HepG2 (cell line): ENCODE results near the gene PGAP1. TPM values are rescaled to one million over a fixed set of nuclear protein-coding genes. Genes with fewer than 3 reads are reported as not detected.
A peak's percentile ranks its signal among the peaks of the same experiment; 100 is the strongest.

Experiments
- ATAC-seq: fragments of 200-7000 bp; cut with Tn5 transposase; 3 replicates; pipeline ENCODE4 v1.9.1; 2020; ENCODE audit warnings: mild to moderate bottlenecking, moderate library complexity
- BruUV-seq: library from RNA; stranded (reverse); fragments of 400-500 nt; replicated peaks from 2 replicates; lab custom pipeline; 2021; lab: Mats Ljungman, UMichigan
- CTCF ChIA-PET: fragments of 300-600 bp; formaldehyde crosslinking; extraction: SDS; loops from one replicate; lab custom pipeline; 2021; ENCODE audit warnings: low total read pairs, inconsistent platforms, low intra/inter-chr PET ratio; lab: Yijun Ruan, JAX
- POLR2A ChIA-PET: fragments of 350-600 bp; sonication (Branson Sonifier 250); formaldehyde crosslinking; loops from one replicate; lab custom pipeline; 2020; ENCODE audit warnings: antibody characterized with exemption, inconsistent platforms; lab: Yijun Ruan, JAX
- DNase-seq: peaks from one replicate; pipeline ENCODE4 v3.0.0-alpha.2; 2015; ENCODE audit warnings: low spot score
- FAIRE-seq: peaks from 3 replicates; lab custom pipeline; 2011; peaks lifted over from hg19 to GRCh38; lab: Jason Lieb, UNC
- H2AFZ ChIP-seq: one replicate; pipeline ENCODE4 v1.6.1; 2011; ENCODE audit warnings: low read length, inconsistent platforms
- H3K27ac ChIP-seq: fragments of 300-600 bp; 3 replicates; pipeline ENCODE4 v1.8.0; 2011; ENCODE audit warnings: mixed run types, mild to moderate bottlenecking, mixed read lengths, low read length, inconsistent platforms; ENCODE audit not compliant: insufficient read depth; ENCODE audit errors: extremely low read length
- H3K27me3 ChIP-seq, 2 experiments: fragments of 200-600 bp in 1 of 2; 2 replicates in 1 of 2; 3 replicates in 1 of 2; pipeline versions ENCODE4 v1.6.0 to v1.8.0; 2011; ENCODE audit warnings: low read length in 2 of 2, mild to moderate bottlenecking in 2 of 2, moderate library complexity in 2 of 2, inconsistent platforms in 1 of 2; ENCODE audit not compliant: insufficient read depth in 2 of 2, control insufficient read depth in 1 of 2
- H3K36me3 ChIP-seq, 2 experiments: fragments of 200-600 bp in 1 of 2; replicated peaks in 1 of 2; 2 replicates in 1 of 2; 3 replicates in 1 of 2; pipeline versions ENCODE4 v1.5.1 to v1.8.0; 2011; ENCODE audit warnings: low read length in 2 of 2, inconsistent platforms in 1 of 2; ENCODE audit not compliant: insufficient read depth in 2 of 2, control insufficient read depth in 1 of 2
- H3K4me1 ChIP-seq: 2 replicates; pipeline ENCODE4 v1.5.1; 2012; ENCODE audit warnings: low read length, inconsistent platforms; ENCODE audit not compliant: insufficient read depth
- H3K4me2 ChIP-seq: 2 replicates; pipeline ENCODE4 v1.6.0; 2011; ENCODE audit warnings: low read depth, low read length, inconsistent platforms
- H3K4me3 ChIP-seq, 3 experiments: fragments of 200-600 bp in 1 of 3; sonication (generic), shearing (Covaris generic) in 1 of 3; replicated peaks in 1 of 3; 2 replicates each; pipeline ENCODE4 v1.5.1; 2011 to 2016; ENCODE audit warnings: low read length in 3 of 3, inconsistent platforms in 2 of 3, low read depth in 2 of 3, mild to moderate bottlenecking in 2 of 3, control low read depth in 1 of 3, mixed read lengths in 1 of 3; ENCODE audit not compliant: insufficient read depth in 1 of 3
- H3K79me2 ChIP-seq: one replicate; pipeline ENCODE4 v1.6.1; 2011; ENCODE audit warnings: low read length, inconsistent platforms; ENCODE audit not compliant: insufficient read depth
- H3K9ac ChIP-seq: 2 replicates; pipeline ENCODE4 v1.6.0; 2011; ENCODE audit warnings: mild to moderate bottlenecking, low read depth, low read length, inconsistent platforms; ENCODE audit not compliant: insufficient read depth
- H3K9me3 ChIP-seq: 2 replicates; pipeline ENCODE4 v1.5.1; 2012; ENCODE audit warnings: mild to moderate bottlenecking, low read length
- H4K20me1 ChIP-seq: 2 replicates; pipeline ENCODE4 v1.6.0; 2011; ENCODE audit warnings: inconsistent platforms, mild to moderate bottlenecking, low read length, moderate library complexity; ENCODE audit not compliant: insufficient read depth
- HNRNPUL1 ChIP-seq: fragments of 200-400 bp; formaldehyde crosslinking; IDR thresholded peaks from 2 replicates; pipeline ENCODE4 v1.6.1; 2017; ENCODE audit warnings: low read depth, mild to moderate bottlenecking, low read length, moderate library complexity
- LBX2 ChIP-seq: sonication (generic); formaldehyde crosslinking; IDR thresholded peaks from 2 replicates; pipeline ENCODE4 v1.5.0; 2020; ENCODE audit warnings: missing genetic modification reagents, mild to moderate bottlenecking, borderline replicate concordance
- NFYB ChIP-seq: sonication (generic); formaldehyde crosslinking; IDR thresholded peaks from 2 replicates; pipeline ENCODE4 v1.4.0; 2020; ENCODE audit warnings: missing genetic modification reagents
- NR3C1 ChIP-seq: sonication (generic); formaldehyde crosslinking; IDR thresholded peaks from 2 replicates; pipeline ENCODE4 v1.4.0; 2020; ENCODE audit warnings: missing genetic modification reagents
- PAX8 ChIP-seq: sonication (generic); formaldehyde crosslinking; IDR thresholded peaks from 2 replicates; pipeline ENCODE4 v1.8.0; 2022; ENCODE audit warnings: mild to moderate bottlenecking, missing genetic modification reagents, borderline replicate concordance
- RBM39 ChIP-seq: fragments of 200-400 bp; formaldehyde crosslinking; IDR thresholded peaks from one replicate; pipeline ENCODE4 v1.6.1; 2018; ENCODE audit warnings: antibody characterized with exemption, mild to moderate bottlenecking, low read depth, low read length; ENCODE audit not compliant: poor library complexity, severe bottlenecking
- ZFP90 ChIP-seq: sonication (generic); formaldehyde crosslinking; IDR thresholded peaks from 2 replicates; pipeline ENCODE4 v1.8.0; 2022; ENCODE audit warnings: missing genetic modification reagents, mild to moderate bottlenecking, inconsistent platforms, borderline replicate concordance
- ZNF556 ChIP-seq: sonication (generic); formaldehyde crosslinking; IDR thresholded peaks from 2 replicates; pipeline ENCODE4 v1.4.0; 2020; ENCODE audit warnings: mild to moderate bottlenecking, missing genetic modification reagents, borderline replicate concordance
- ZNF562 ChIP-seq: sonication (generic); formaldehyde crosslinking; IDR thresholded peaks from 2 replicates; pipeline ENCODE4 v1.8.0; 2022; ENCODE audit warnings: missing genetic modification reagents, borderline replicate concordance
- ZNF710 ChIP-seq: sonication (generic); formaldehyde crosslinking; IDR thresholded peaks from 2 replicates; pipeline ENCODE4 v1.5.0; 2020; ENCODE audit warnings: mild to moderate bottlenecking, missing genetic modification reagents, borderline replicate concordance
- whole genome bisulfite sequencing: methylation state at CpG from one replicate; pipeline ENCODE4 v1.1.6; 2017; ENCODE audit warnings: low lambda C conversion rate; 5-methylcytosine and 5-hydroxymethylcytosine counted together
- in situ Hi-C: cut with HindIII; loops from 2 replicates; pipeline ENCODE4 v1.10.0; 2017; ENCODE audit warnings: low pct_unique_long_range_greater_than_20kb; ENCODE audit not compliant: extremely low pct_ligation_motif_present
- intact Hi-C: fragments of 100-400 bp; cut with micrococcal nuclease; formaldehyde crosslinking; loops from one replicate; pipeline ENCODE4 v1.10.0; 2022; ENCODE audit not compliant: unreplicated experiment
- polyA plus RNA-seq, 8 experiments: library from polyadenylated mRNA; depleted of rRNA in 3 of 8; stranded (reverse) in 7 of 8; unstranded in 1 of 8; fragments of >200 nt; fragmentation: Illumina TruSeq in 4 of 8; extraction: Trizol in 4 of 8; gene quantifications; 2 replicates each; pipeline versions ENCODE4 v1.2.1 to v1.2.3, GENCODE V29; 2011 to 2016; ENCODE audit warnings: low read depth in 4 of 8, missing spikeins in 1 of 8, mixed read lengths in 1 of 8; ENCODE audit not compliant: insufficient read depth in 1 of 8
- total RNA-seq, 5 experiments: library from RNA; depleted of rRNA; stranded (reverse); fragments of >200 nt; fragmentation: Illumina TruSeq; extraction: Trizol; gene quantifications; 2 replicates each; pipeline ENCODE4 v1.2.3, GENCODE V29; 2016; ENCODE audit warnings: low read depth in 1 of 5

The PGAP1 gene
- total and polyA plus RNA-seq, 2 of the 13 experiments (the other 11 are each of a cell fraction or from before 2014, with no cell fraction given), result 4.1 to 6.4 TPM

- TF ChIP-seq PAX8 (no peak), ZNF562 (no peak), HNRNPUL1 (no peak), LBX2 (CRISPR knock-in tag) (no peak), ZNF556 (CRISPR knock-in tag) (no peak), ZFP90 (CRISPR knock-in tag) (no peak), NR3C1 (CRISPR knock-in tag) (no peak), NFYB (CRISPR knock-in tag) (no peak), RBM39 (no peak), ZNF710 (no peak)
- H3K36me3 ChIP-seq, result no peaks in the 10 kb centered on the region
- H3K27ac ChIP-seq, result no peak overlapping the region
- no peaks in the 10 kb centered on the region for H4K20me1 ChIP-seq
- H3K9me3 ChIP-seq, result no peaks in the 10 kb centered on the region
- WGBS, result 5% methylated on average over 4 of the region's 4 CpGs
- H3K4me1 ChIP-seq, result no peaks in the 10 kb centered on the region
- FAIRE-seq (no peak), DNase-seq (no peak), ATAC-seq (peak; percentile 31; the same call in 1 of the 3 replicates)
- H3K27me3 ChIP-seq, result no peaks in the 10 kb centered on the region
- intact Hi-C loops, result no loop called here
- no TSS peak for BruUV-seq
- ChIA-PET POLR2A (no interaction called here), CTCF (no interaction called here)
- in situ Hi-C loops, result no loop called here
- H3K79me2 ChIP-seq, result no peaks in the 10 kb centered on the region
- no peak overlapping the region for H3K4me2 ChIP-seq
- no peak overlapping the region for H3K4me3 ChIP-seq
- no peak overlapping the region for H2AFZ ChIP-seq
- no peak overlapping the region for H3K9ac ChIP-seq
Measured at GRCh38 chr2:196944570-196944969, 18.1 kb upstream of the PGAP1 start.
